Measurements from ENCODE around the gene TSHZ1. TPM values are rescaled to one million over a fixed set of nuclear protein-coding genes. Genes with fewer than 3 reads are reported as not detected.
"Not testable (repeated sequence)": the region's sequence is repeated elsewhere in the genome, so short reads cannot be mapped to it uniquely, and the experiment has no call there.

Gene TSHZ1
- total RNA-seq, 2 experiments from 2014 or later: 5.9 to 9.5 TPM

DNA sequence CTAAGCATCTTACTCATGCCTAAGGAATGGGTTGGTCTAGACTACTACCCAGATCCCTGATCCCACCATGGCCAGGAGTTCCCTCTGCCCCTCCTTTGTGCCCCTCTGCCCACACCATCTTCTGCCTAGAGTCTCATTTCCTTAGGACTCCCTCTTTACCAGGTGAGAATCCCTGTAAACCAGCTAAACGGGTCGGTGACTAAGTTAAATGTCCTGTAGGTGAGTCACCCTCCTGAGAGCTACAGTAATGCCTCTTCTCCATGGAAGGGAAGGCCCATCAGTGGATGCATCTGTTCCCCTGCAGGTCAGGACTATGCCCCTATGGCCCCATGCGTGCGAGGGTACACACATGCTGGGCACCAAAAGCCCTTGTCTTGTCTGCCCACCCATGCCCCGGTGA is 27.1 kb upstream of the TSHZ1 start:
- Histone ChIP-seq H3K36me3 (ENCODE audit: insufficient read depth, low read length) (no peaks in the 10 kb centered on the region), H3K4me3 (ENCODE audit: low read depth, low read length, poor library complexity, severe bottlenecking) (no peak overlapping the region), H3K27ac (ENCODE audit: low read depth, low read length, poor library complexity, severe bottlenecking) (no peak overlapping the region), H4K20me1 (ENCODE audit: insufficient read depth, low read length) (no peaks in the 10 kb centered on the region), H3K4me2 (ENCODE audit: low read length) (no peak overlapping the region), H3K9me3 (ENCODE audit: low read length) (no peaks in the 10 kb centered on the region), H3K9me2 (ENCODE audit: insufficient read depth, low read length) (no peaks in the 10 kb centered on the region), H2AFZ (ENCODE audit: low read length) (no peak overlapping the region), H3K4me1 (ENCODE audit: insufficient read depth, low read length, poor library complexity, severe bottlenecking) (no peaks in the 10 kb centered on the region), H3K79me2 (ENCODE audit: insufficient read depth, low read depth, low read length) (no peaks in the 10 kb centered on the region)
- BruUV-seq (replicated peaks): no TSS peak
- POLR2A ChIA-PET: no interaction called here
- intact Hi-C loops (cut with micrococcal nuclease; ENCODE audit: unreplicated experiment): no loop called here
- TF ChIP-seq EZH2phosphoT487 (IDR thresholded peaks at IDR 0.05; ENCODE audit: borderline replicate concordance, low read depth, low read length): no peak
- TF ChIP-seq, protein P1, sequence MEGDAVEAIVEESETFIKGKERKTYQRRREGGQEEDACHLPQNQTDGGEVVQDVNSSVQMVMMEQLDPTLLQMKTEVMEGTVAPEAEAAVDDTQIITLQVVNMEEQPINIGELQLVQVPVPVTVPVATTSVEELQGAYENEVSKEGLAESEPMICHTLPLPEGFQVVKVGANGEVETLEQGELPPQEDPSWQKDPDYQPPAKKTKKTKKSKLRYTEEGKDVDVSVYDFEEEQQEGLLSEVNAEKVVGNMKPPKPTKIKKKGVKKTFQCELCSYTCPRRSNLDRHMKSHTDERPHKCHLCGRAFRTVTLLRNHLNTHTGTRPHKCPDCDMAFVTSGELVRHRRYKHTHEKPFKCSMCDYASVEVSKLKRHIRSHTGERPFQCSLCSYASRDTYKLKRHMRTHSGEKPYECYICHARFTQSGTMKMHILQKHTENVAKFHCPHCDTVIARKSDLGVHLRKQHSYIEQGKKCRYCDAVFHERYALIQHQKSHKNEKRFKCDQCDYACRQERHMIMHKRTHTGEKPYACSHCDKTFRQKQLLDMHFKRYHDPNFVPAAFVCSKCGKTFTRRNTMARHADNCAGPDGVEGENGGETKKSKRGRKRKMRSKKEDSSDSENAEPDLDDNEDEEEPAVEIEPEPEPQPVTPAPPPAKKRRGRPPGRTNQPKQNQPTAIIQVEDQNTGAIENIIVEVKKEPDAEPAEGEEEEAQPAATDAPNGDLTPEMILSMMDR (conservative IDR thresholded peaks at IDR 0.05; ENCODE audit: low read length): no peak
- DNase-seq (ENCODE audit: low spot score): no peak
- CTCF ChIA-PET (ENCODE audit: unreplicated experiment): no interaction called here

DNA sequence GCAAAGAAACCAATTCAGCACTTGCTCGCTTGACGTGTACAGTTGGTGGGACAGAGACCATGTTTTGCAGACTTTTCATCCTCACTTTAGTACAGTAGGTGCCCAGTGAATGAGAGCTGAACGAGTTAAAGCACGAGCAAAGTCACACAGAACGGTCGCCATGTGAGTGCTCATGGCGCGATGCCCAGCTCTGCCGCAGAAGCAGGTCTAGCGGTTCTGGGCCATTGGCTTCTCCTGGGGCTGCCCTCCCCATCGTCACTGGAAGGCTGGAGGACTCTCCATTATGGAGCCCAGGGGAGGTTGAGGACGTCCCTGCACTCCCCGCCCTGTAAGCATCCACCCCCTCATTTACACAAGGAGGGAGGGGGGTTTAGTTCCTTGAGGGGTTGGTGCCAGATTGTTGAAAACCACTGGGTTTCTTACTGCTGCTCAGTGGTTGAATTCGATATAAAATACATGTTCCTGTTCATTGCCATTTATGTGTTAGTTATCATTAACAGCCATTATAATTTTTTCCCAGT is 26.6 kb upstream of the TSHZ1 start:
- no peak for TF ChIP-seq EZH2phosphoT487 (IDR thresholded peaks at IDR 0.05; ENCODE audit: borderline replicate concordance, low read depth, low read length)
- TF ChIP-seq, protein P1 (conservative IDR thresholded peaks at IDR 0.05; ENCODE audit: low read length): no peak
- H3K9me3 ChIP-seq (ENCODE audit: low read length): no peaks in the 10 kb centered on the region
- H3K79me2 ChIP-seq (ENCODE audit: insufficient read depth, low read depth, low read length): no peaks in the 10 kb centered on the region
- no peaks in the 10 kb centered on the region for H3K36me3 ChIP-seq (ENCODE audit: insufficient read depth, low read length)
- H3K27ac ChIP-seq (ENCODE audit: low read depth, low read length, poor library complexity, severe bottlenecking): no peak overlapping the region
- no peak overlapping the region for H3K4me3 ChIP-seq (ENCODE audit: low read depth, low read length, poor library complexity, severe bottlenecking)
- H2AFZ ChIP-seq (ENCODE audit: low read length): no peak overlapping the region
- H4K20me1 ChIP-seq (ENCODE audit: insufficient read depth, low read length): no peaks in the 10 kb centered on the region
- no peak for DNase-seq (ENCODE audit: low spot score)
- POLR2A ChIA-PET: no interaction called here
- no TSS peak for BruUV-seq (replicated peaks)
- H3K4me2 ChIP-seq (ENCODE audit: low read length): no peak overlapping the region
- CTCF ChIA-PET (ENCODE audit: unreplicated experiment): no interaction called here
- H3K9me2 ChIP-seq (ENCODE audit: insufficient read depth, low read length): no peaks in the 10 kb centered on the region
- no peaks in the 10 kb centered on the region for H3K4me1 ChIP-seq (ENCODE audit: insufficient read depth, low read length, poor library complexity, severe bottlenecking)
- intact Hi-C loops (cut with micrococcal nuclease; ENCODE audit: unreplicated experiment): no loop called here

DNA sequence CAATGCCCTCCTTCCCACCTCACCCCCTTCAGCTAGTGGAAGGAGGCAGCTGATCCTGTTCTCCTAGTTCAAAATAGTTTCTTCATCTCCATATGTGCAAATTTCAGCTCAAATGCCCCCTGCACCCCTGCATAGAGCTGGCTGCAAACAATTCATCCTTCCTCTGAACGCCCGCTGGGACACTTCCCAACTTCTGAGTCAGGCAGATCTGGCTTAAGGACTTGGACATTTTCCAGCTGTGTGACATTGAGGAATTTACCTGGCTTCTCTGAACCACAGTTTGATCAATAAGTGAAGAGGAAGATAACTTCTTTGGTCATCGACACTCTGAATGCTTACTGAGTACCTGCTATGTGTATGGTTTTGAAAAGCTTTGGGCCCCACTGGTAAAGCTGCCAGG is 25.1 kb upstream of the TSHZ1 start:
- intact Hi-C loops (cut with micrococcal nuclease; ENCODE audit: unreplicated experiment): no loop called here
- Histone ChIP-seq H4K20me1 (ENCODE audit: insufficient read depth, low read length) (no peaks in the 10 kb centered on the region), H2AFZ (ENCODE audit: low read length) (no peak overlapping the region), H3K4me2 (ENCODE audit: low read length) (no peak overlapping the region), H3K4me1 (ENCODE audit: insufficient read depth, low read length, poor library complexity, severe bottlenecking) (no peaks in the 10 kb centered on the region), H3K9me2 (ENCODE audit: insufficient read depth, low read length) (no peaks in the 10 kb centered on the region), H3K79me2 (ENCODE audit: insufficient read depth, low read depth, low read length) (no peaks in the 10 kb centered on the region), H3K9me3 (ENCODE audit: low read length) (no peaks in the 10 kb centered on the region), H3K27ac (ENCODE audit: low read depth, low read length, poor library complexity, severe bottlenecking) (no peak overlapping the region), H3K36me3 (ENCODE audit: insufficient read depth, low read length) (no peaks in the 10 kb centered on the region), H3K4me3 (ENCODE audit: low read depth, low read length, poor library complexity, severe bottlenecking) (no peak overlapping the region)
- ChIA-PET CTCF (ENCODE audit: unreplicated experiment) (no interaction called here), POLR2A (interaction anchor here (1.1 kb wide), 1 partner anchor 12 kb away, joined by 3 read pairs; no protein-coding TSS in a partner anchor)
- no peak for DNase-seq (ENCODE audit: low spot score)
- no peak for TF ChIP-seq EZH2phosphoT487 (IDR thresholded peaks at IDR 0.05; ENCODE audit: borderline replicate concordance, low read depth, low read length)
- TF ChIP-seq, protein P1 (conservative IDR thresholded peaks at IDR 0.05; ENCODE audit: low read length): no peak
- no TSS peak for BruUV-seq (replicated peaks)

DNA sequence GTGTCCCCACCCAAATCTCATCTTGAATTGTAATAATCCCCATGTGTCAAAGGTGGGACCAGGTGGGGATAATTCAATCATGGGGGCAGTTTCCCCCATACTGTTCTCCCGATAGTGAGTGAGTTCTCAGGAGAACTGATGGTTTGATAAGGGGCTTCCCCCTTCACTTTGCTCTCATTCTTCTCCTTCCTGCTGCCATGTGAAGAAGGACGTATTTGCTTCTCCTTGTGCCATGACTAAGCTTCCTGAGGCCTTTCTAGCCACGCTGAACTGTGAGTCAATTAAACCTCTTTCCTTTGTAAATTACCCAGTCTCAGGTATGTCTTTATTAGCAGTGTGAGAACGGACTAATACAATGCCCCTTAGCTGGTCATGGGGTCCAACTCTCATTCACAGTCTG is 22.9 kb upstream of the TSHZ1 start:
- H3K27ac ChIP-seq (ENCODE audit: low read depth, low read length, poor library complexity, severe bottlenecking); H3K9me2 ChIP-seq (ENCODE audit: insufficient read depth, low read length); H3K4me2 ChIP-seq (ENCODE audit: low read length); H3K79me2 ChIP-seq (ENCODE audit: insufficient read depth, low read depth, low read length); DNase-seq (ENCODE audit: low spot score); H3K4me1 ChIP-seq (ENCODE audit: insufficient read depth, low read length, poor library complexity, severe bottlenecking); H3K9me3 ChIP-seq (ENCODE audit: low read length); CTCF ChIA-PET (ENCODE audit: unreplicated experiment); H2AFZ ChIP-seq (ENCODE audit: low read length); BruUV-seq (replicated peaks); intact Hi-C loops (cut with micrococcal nuclease; ENCODE audit: unreplicated experiment); H3K4me3 ChIP-seq (ENCODE audit: low read depth, low read length, poor library complexity, severe bottlenecking); H3K36me3 ChIP-seq (ENCODE audit: insufficient read depth, low read length); H4K20me1 ChIP-seq (ENCODE audit: insufficient read depth, low read length): not testable (repeated sequence)
- POLR2A ChIA-PET: interaction anchor here (0.6 kb wide), 1 partner anchor 14 kb away, joined by 3 read pairs; no protein-coding TSS in a partner anchor
